KMS-11 (cell line): ENCODE data around the gene ZNF800.
"Not testable (repeated sequence)": the region's sequence is repeated elsewhere in the genome, so short reads cannot be mapped to it uniquely, and the experiment has no call there.

ENCODE experiments used
- H2AFZ ChIP-seq: fragments of 200-600 bp; sonication (generic); 2 replicates; pipeline ENCODE4 v1.6.1; 2016; ENCODE audit warnings: antibody characterized with exemption, mixed run types, low read depth
- H3K27ac ChIP-seq: fragments of 200-600 bp; sonication (generic); 2 replicates; pipeline ENCODE4 v1.6.1; 2016; ENCODE audit warnings: mild to moderate bottlenecking, mixed run types
- H3K27me3 ChIP-seq: fragments of 200-600 bp; sonication (generic); 2 replicates; pipeline ENCODE4 v1.6.1; 2017; ENCODE audit warnings: mild to moderate bottlenecking, low read depth, mixed run types, moderate library complexity; ENCODE audit not compliant: insufficient read depth
- H3K36me3 ChIP-seq: fragments of 200-600 bp; sonication (generic); 2 replicates; pipeline ENCODE4 v1.6.1; 2017; ENCODE audit warnings: mild to moderate bottlenecking, mixed run types; ENCODE audit not compliant: insufficient read depth
- H3K4me1 ChIP-seq: fragments of 200-600 bp; sonication (generic); 2 replicates; pipeline ENCODE4 v1.6.1; 2016; ENCODE audit warnings: mild to moderate bottlenecking, low read depth, mixed run types; ENCODE audit not compliant: poor library complexity, severe bottlenecking
- H3K4me2 ChIP-seq: fragments of 200-600 bp; sonication (generic); 2 replicates; pipeline ENCODE4 v1.7.0; 2016; ENCODE audit warnings: mild to moderate bottlenecking, mixed run types
- H3K4me3 ChIP-seq: fragments of 200-600 bp; sonication (generic); IDR thresholded peaks from 2 replicates; pipeline ENCODE4 v1.6.1; 2017; ENCODE audit warnings: low read depth, low read length, mixed read lengths; ENCODE audit not compliant: insufficient read depth
- H3K79me2 ChIP-seq: fragments of 200-600 bp; sonication (generic); 2 replicates; pipeline ENCODE4 v1.6.1; 2016; ENCODE audit warnings: low read depth, mixed run types; ENCODE audit not compliant: insufficient read depth
- H3K9ac ChIP-seq: fragments of 200-600 bp; sonication (generic); 2 replicates; pipeline ENCODE4 v1.6.1; 2016; ENCODE audit warnings: mild to moderate bottlenecking, mixed run types
- H4K20me1 ChIP-seq: fragments of 200-600 bp; sonication (generic); 2 replicates; pipeline ENCODE4 v1.6.1; 2016; ENCODE audit warnings: mild to moderate bottlenecking, mixed run types; ENCODE audit not compliant: insufficient read depth
- CTCF ChIP-seq: fragments of 200-600 bp; sonication (generic); conservative IDR thresholded peaks from 2 replicates; pipeline ENCODE4 v1.6.1; 2017; ENCODE audit warnings: low read depth, mild to moderate bottlenecking, antibody characterized with exemption, low read length, moderate library complexity, mixed read lengths

The ZNF800 gene

GRCh38 chr7:127437241-127437640, 44.7 kb upstream of the ZNF800 start:
- Histone ChIP-seq H3K36me3 (no peaks in the 10 kb centered on the region), H3K27me3 (no peaks in the 10 kb centered on the region), H3K79me2 (no peaks in the 10 kb centered on the region), H3K4me1 (no peaks in the 10 kb centered on the region), H4K20me1 (no peaks in the 10 kb centered on the region), H3K4me2 (no peak overlapping the region), H3K27ac (no peak overlapping the region), H3K9ac (no peak overlapping the region), H2AFZ (no peak overlapping the region), H3K4me3 (no peak overlapping the region)
- TF ChIP-seq CTCF: no peak

GRCh38 chr7:127429281-127429680, 36.8 kb upstream of the ZNF800 start:
- not testable (repeated sequence) for H2AFZ ChIP-seq, H3K9ac ChIP-seq, H3K4me2 ChIP-seq, H3K79me2 ChIP-seq, H3K4me3 ChIP-seq, H4K20me1 ChIP-seq, H3K27me3 ChIP-seq, H3K4me1 ChIP-seq, H3K36me3 ChIP-seq, H3K27ac ChIP-seq

- Histone ChIP-seq H3K27ac (no peak overlapping the region), H3K9ac (no peak overlapping the region), H3K4me3 (no peak overlapping the region), H2AFZ (no peak overlapping the region), H3K4me1 (peaks cover 18% of the 10 kb centered on the region), H3K79me2 (no peaks in the 10 kb centered on the region), H3K4me2 (no peak overlapping the region), H3K36me3 (no peaks in the 10 kb centered on the region), H3K27me3 (no peaks in the 10 kb centered on the region), H4K20me1 (no peaks in the 10 kb centered on the region)
- TF ChIP-seq CTCF: no peak
These were observed 26.7 kb upstream of the ZNF800 start for GRCh38 chr7:127419196-127419595.

- no peaks in the 10 kb centered on the region for H3K79me2 ChIP-seq
- H3K4me1 ChIP-seq: peaks cover 25% of the 10 kb centered on the region
- H3K36me3 ChIP-seq: no peaks in the 10 kb centered on the region
- no peaks in the 10 kb centered on the region for H4K20me1 ChIP-seq
- H3K4me3 ChIP-seq: no peak overlapping the region
- H3K27me3 ChIP-seq: no peaks in the 10 kb centered on the region
- H2AFZ ChIP-seq: no peak overlapping the region
- H3K27ac ChIP-seq: no peak overlapping the region
- H3K9ac ChIP-seq: no peak overlapping the region
- TF ChIP-seq CTCF: no peak
- H3K4me2 ChIP-seq: no peak overlapping the region
These were observed 26.0 kb upstream of the ZNF800 start for GRCh38 chr7:127418459-127418858.

GRCh38 chr7:127417346-127417745, 24.8 kb upstream of the ZNF800 start:
- Histone ChIP-seq H3K79me2 (no peaks in the 10 kb centered on the region), H3K27ac (no peak overlapping the region), H3K27me3 (no peaks in the 10 kb centered on the region), H3K36me3 (no peaks in the 10 kb centered on the region), H3K9ac (no peak overlapping the region), H3K4me2 (no peak overlapping the region), H3K4me1 (peaks cover 32% of the 10 kb centered on the region), H2AFZ (no peak overlapping the region), H4K20me1 (no peaks in the 10 kb centered on the region), H3K4me3 (no peak overlapping the region)
- no peak for TF ChIP-seq CTCF
